Fibroblast of mammary gland (primary cell): Measurements from ENCODE around the gene CLCN6.

Experiments used
- DNase-seq: peaks from one replicate; pipeline ENCODE4 v3.0.0-alpha.2; 2010; ENCODE audit warnings: low read depth
- H3K4me3 ChIP-seq: 2 replicates; pipeline ENCODE4 v1.5.1; 2011; ENCODE audit warnings: low read depth, mild to moderate bottlenecking, low read length, moderate library complexity; ENCODE audit not compliant: control insufficient read depth
- CTCF ChIP-seq: conservative IDR thresholded peaks from 2 replicates; pipeline ENCODE4 v1.5.1; 2011; ENCODE audit warnings: low read depth, low read length, inconsistent platforms; ENCODE audit not compliant: control insufficient read depth, insufficient read depth

The CLCN6 gene

GRCh38 chr1:11779715-11780379 lies 26.1 kb upstream of the CLCN6 start:
- H3K4me3 ChIP-seq = no peak overlapping the region
- no peak for TF ChIP-seq CTCF
- DNase-seq = no peak

GRCh38 chr1:11780380-11781147 lies 25.4 kb upstream of the CLCN6 start:
- no peak overlapping the region for H3K4me3 ChIP-seq
- TF ChIP-seq CTCF = no peak
- no peak for DNase-seq

- H3K4me3 ChIP-seq = no peak overlapping the region
- DNase-seq = no peak
- no peak for TF ChIP-seq CTCF
These were observed 24.7 kb upstream of the CLCN6 start for GRCh38 chr1:11781297-11781696.

GRCh38 chr1:11782127-11782708 lies 23.8 kb upstream of the CLCN6 start:
- no peak for TF ChIP-seq CTCF
- no peak for DNase-seq
- no peak overlapping the region for H3K4me3 ChIP-seq

GRCh38 chr1:11783556-11783955 lies 22.4 kb upstream of the CLCN6 start:
- TF ChIP-seq CTCF = no peak
- no peak for DNase-seq
- no peak overlapping the region for H3K4me3 ChIP-seq

GRCh38 chr1:11784256-11784992 lies 21.6 kb upstream of the CLCN6 start:
- no peak for DNase-seq
- no peak overlapping the region for H3K4me3 ChIP-seq
- no peak for TF ChIP-seq CTCF
